ENCODE results near the gene AUP1. TPM values are rescaled to one million over a fixed set of nuclear protein-coding genes. Genes with fewer than 3 reads are reported as not detected.

The AUP1 gene
- total and polyA plus RNA-seq, 2 experiments from 2014 or later = 98.7 to 105 TPM

- Histone ChIP-seq H4K20me1 (replicated peaks; ENCODE audit: insufficient read depth) (no peaks in the 10 kb centered on the region; the same call in 1 of the 2 replicates), H3F3A (replicated peaks; ENCODE audit: low read depth) (0 out of 2 replicates have a peak, but pooled peaks cover 7% of the 10 kb centered on the region), H3K4me3 (no peak overlapping the region), H3K27ac (ENCODE audit: low read depth) (no peak overlapping the region), H2AFZ (no peak overlapping the region), H3K79me2 (replicated peaks; ENCODE audit: insufficient read depth) (no peaks in the 10 kb centered on the region), H3K9me2 (ENCODE audit: insufficient read depth) (no peaks in the 10 kb centered on the region), H3K27me3 (ENCODE audit: insufficient read depth) (peaks cover 29% of the 10 kb centered on the region), H3K4me2 (no peak overlapping the region), H3K36me3 (ENCODE audit: insufficient read depth) (0 out of 2 replicates have a peak, but pooled peaks cover 5% of the 10 kb centered on the region), H3K4me1 (ENCODE audit: insufficient read depth) (no peaks in the 10 kb centered on the region)
- Mint-ChIP-seq H3K27me3 (ENCODE audit: insufficient read depth, low read depth, poor library complexity) (peaks cover 24% of the 10 kb centered on the region), H3K4me1 (no peaks in the 10 kb centered on the region; the same call in 2 of the 3 replicates), H3K27ac (no peak overlapping the region), H3K9me3 (no peaks in the 10 kb centered on the region; the same call in 2 of the 3 replicates), H3K4me3 (no peak overlapping the region), H3K36me3 (ENCODE audit: low read depth) (peaks cover 44% of the 10 kb centered on the region)
- DNase-seq (ENCODE audit: low spot score) (no peak), ATAC-seq (no peak)
- TF ChIP-seq ZNF331 (CRISPR knock-in tag; IDR thresholded peaks at IDR 0.05; ENCODE audit: low read depth) (no peak), EZH2 (IDR thresholded peaks at IDR 0.05; ENCODE audit: low read depth, unreplicated experiment) (no peak), JUNB (IDR thresholded peaks at IDR 0.05; ENCODE audit: unreplicated experiment) (no peak), CTCF (conservative IDR thresholded peaks at IDR 0.05; ENCODE audit: low read depth in 2 of 2) (no peak), REST (IDR thresholded peaks at IDR 0.05; ENCODE audit: unreplicated experiment) (no peak), POLR2AphosphoS5 (IDR thresholded peaks at IDR 0.05; ENCODE audit: low read depth) (no peak), CREB1 (CRISPR knock-in tag; IDR thresholded peaks at IDR 0.05; ENCODE audit: low read depth) (no peak)
Observed at GRCh38 chr2:74491648-74492544, 37.6 kb downstream of the AUP1 start.

- Histone ChIP-seq H3K27ac (ENCODE audit: low read depth) (no peak overlapping the region), H3K9me2 (ENCODE audit: insufficient read depth) (no peaks in the 10 kb centered on the region), H3F3A (replicated peaks; ENCODE audit: low read depth) (no peaks in the 10 kb centered on the region), H3K79me2 (replicated peaks; ENCODE audit: insufficient read depth) (no peaks in the 10 kb centered on the region), H3K4me2 (no peak overlapping the region), H3K27me3 (ENCODE audit: insufficient read depth) (peaks cover 9% of the 10 kb centered on the region), H3K4me3 (no peak overlapping the region), H3K36me3 (ENCODE audit: insufficient read depth) (peaks cover 5% of the 10 kb centered on the region; the same call in 1 of the 2 replicates), H2AFZ (no peak overlapping the region), H4K20me1 (replicated peaks; ENCODE audit: insufficient read depth) (no peaks in the 10 kb centered on the region), H3K4me1 (ENCODE audit: insufficient read depth) (no peaks in the 10 kb centered on the region)
- Mint-ChIP-seq H3K9me3 (no peaks in the 10 kb centered on the region; the same call in 2 of the 3 replicates), H3K4me1 (no peaks in the 10 kb centered on the region; the same call in 2 of the 3 replicates), H3K36me3 (ENCODE audit: low read depth) (peaks cover 56% of the 10 kb centered on the region), H3K27ac (no peak overlapping the region), H3K27me3 (ENCODE audit: insufficient read depth, low read depth, poor library complexity) (peaks cover 6% of the 10 kb centered on the region), H3K4me3 (no peak overlapping the region)
- no peak for ATAC-seq
- DNase-seq (ENCODE audit: low spot score) = no peak
- no peak for TF ChIP-seq ZNF114 (CRISPR knock-in tag; IDR thresholded peaks at IDR 0.05)
- TF ChIP-seq EZH2phosphoT487 (IDR thresholded peaks at IDR 0.05; ENCODE audit: unreplicated experiment) = no peak
- no peak for TF ChIP-seq ZNF331 (CRISPR knock-in tag; IDR thresholded peaks at IDR 0.05; ENCODE audit: low read depth)
- no peak for TF ChIP-seq STAT1 (IDR thresholded peaks at IDR 0.05; ENCODE audit: unreplicated experiment)
- TF ChIP-seq JUNB (IDR thresholded peaks at IDR 0.05; ENCODE audit: unreplicated experiment) = no peak
- TF ChIP-seq ETS1 (IDR thresholded peaks at IDR 0.05) = no peak
Observed at GRCh38 chr2:74489906-74490305, 39.6 kb downstream of the AUP1 start.
